ENCODE measurements around the gene KCTD15.

- TF ChIP-seq CTCF (IDR thresholded peaks at IDR 0.05) (no peak), POLR2A (IDR thresholded peaks at IDR 0.05) (no peak)
Measured at GRCh38 chr19:33774751-33775150, 21.9 kb upstream of the KCTD15 start.
